ENCODE data around the gene ZYG11A.
A peak's percentile ranks its signal among the peaks of the same experiment; 100 is the strongest.
"Not testable (repeated sequence)": the region's sequence is repeated elsewhere in the genome, so short reads cannot be mapped to it uniquely, and the experiment has no call there.

The ZYG11A gene

DNA sequence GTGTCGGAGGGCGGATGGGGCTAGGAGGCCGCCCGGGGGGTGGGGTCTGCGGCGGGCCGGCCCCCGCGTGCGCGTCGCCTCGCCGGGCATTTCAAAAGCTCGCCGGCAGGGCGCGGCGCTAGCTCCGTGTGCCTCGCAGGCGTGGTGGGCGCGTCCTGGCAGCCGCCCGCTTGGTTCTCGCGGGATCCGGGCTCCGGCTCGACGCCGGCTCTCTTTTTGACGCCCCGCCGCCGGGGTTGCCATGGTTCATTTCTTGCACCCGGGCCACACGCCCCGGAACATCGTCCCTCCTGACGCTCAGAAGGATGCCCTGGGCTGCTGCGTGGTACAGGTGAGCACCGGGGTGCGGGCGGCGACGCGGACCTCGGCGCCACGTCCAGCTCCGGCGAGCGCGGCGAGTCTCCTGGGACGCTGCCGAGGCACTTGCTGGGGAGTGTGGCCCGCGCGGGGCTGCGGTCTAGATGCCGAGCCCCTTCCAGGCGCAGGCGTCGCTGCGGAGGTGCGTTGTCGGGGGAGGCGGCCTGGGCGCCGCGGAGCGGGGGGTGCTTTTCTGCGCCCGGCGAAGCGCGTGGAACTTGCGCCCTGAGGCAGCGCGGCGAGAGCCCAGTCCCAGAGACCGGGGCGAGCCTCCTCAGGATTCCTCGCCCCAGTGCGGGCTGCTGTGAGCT is at the start of gene ZYG11A:
Gene ZYG11A, plus strand, starts transcription at position 118 of the 668 bp plus-strand sequence. Its CDS starts 124 bp downstream, at position 242.
- peak; percentile 74 for DNase-seq

DNA sequence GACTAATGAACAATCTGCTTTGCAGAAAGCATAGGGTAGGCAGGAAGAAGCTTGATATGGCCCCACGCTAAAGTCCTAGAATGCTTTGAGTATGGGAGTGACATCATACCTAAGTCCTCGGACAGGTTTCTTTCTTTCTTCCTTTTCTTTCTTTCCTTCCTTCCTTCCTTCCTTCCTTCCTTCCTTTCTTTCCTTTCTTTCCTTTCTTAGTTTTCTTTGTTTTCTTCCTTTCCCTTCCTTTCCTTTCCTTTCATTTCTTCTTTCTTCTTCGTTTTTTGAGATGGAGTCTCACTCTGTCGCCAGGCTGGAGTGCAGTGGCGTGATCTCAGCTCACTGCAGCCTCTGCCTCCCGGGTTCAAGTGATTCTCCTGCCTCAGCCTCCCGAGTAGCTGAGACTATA is 48.8 kb upstream of the ZYG11A start:
- not testable (repeated sequence) for DNase-seq

DNA sequence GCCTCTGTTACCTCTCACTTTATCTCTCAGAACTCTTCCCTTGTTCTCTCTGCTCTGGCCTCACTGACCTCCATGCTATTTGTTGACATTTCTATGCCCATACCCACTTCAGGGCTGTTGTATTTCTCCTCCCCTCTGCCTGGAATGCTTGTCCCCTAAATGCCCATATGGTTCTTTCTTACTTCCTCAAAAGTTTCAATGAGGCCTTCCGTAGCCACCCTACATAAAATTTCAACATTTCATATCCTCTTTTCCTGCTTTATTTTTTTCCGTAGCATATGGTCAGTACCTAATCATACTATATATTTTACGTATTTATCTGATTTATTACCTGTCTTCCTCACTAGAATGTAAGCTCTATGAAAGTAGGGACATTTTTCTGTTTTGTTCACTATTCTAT is 47.1 kb upstream of the ZYG11A start:
- DNase-seq = no peak

DNA sequence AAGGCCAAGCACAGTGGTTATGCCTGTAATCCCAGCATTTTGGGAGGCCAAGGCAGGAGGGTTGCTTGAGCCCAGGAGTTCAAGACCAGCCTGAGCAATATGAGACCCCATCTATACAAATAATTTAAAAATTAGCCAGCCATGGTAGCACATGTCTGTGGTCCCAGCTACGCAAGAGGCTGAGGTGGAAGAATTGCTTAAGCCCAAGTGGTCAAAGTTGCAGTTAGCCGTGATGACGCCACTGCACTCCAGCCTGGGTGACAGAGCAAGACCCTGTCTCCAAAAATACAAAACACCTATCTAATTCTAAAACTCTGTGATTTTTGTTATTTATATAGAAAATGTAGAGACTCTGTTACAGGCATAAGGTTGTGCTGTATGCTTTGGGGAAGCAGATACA is 44.2 kb upstream of the ZYG11A start:
- no peak for DNase-seq

DNA sequence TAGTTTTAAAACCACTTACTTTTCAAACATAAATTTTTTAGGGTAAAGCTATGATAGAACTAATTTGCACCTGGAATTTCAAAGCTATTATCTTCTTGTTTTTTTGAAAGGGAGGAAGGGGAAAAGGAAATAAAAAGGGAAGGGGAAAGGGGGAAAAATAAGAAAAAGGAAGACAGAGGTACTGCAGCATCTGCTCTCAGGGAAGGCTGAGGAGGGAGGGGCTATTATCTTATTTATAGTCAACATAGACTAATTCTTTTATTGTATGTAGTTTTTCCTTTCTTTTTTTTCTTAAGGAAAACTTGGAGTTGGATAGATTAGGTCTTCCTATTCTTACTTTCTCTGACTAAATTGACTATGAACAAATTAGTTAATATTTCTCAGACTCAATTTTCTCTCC is 41.5 kb upstream of the ZYG11A start:
- DNase-seq = no peak

DNA sequence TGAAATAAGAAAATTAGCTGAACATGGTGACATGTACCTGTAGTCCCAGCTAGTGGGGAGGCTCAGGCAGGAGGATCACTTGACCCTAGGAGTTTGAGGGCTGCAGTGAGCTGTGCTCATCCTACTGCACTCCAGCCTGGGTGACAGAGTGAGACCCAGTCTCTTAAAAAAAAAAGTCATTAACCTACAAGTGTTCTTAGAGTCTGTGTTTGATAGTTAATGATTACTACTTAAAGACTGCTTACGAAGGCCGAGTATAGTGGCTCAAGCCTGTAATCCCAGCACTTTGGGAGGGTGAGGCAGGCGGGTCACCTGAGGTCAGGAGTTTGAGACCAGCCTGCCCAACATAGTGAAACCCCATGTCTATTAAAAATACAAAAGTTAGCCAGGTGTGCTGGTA is 38.5 kb upstream of the ZYG11A start:
- DNase-seq = not testable (repeated sequence)

DNA sequence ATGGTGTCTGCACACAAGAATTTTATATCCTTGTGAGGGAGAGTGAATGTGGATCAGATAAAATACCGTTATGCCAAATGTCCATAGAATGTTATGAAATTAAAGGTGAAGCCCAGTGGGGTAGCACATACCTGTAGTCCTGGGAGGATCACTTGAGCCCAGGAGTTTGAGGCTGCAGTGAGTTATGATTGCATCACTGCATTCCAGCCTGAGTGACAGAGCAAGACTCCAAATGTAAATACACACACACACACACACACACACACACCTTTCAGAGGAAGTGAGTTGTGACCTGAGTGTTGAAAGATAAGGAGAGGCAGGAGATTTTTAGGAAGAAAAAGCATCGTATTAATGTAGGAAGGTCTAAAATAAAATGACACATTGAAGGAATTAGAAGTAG is 28.1 kb upstream of the ZYG11A start:
- DNase-seq = no peak

DNA sequence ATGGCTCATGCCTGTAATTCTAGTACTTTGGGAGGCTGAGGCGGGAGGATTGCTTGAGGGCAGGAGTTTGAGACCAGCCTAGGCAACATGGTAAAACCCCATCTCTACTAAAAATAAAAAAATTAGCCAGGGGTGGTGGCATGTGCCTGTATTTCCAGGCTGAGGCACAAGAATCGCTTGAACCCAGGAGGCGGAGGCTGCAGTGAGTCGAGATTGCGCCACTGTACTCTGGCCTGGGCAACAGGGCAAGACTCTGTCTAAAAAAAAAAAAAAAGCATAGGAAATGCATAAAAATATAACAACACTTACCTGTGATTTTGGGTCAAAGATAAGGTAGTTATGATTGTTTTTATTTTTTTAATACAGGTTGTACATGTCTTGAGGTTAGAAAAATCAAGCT is 21.7 kb upstream of the ZYG11A start:
- not testable (repeated sequence) for DNase-seq

DNA sequence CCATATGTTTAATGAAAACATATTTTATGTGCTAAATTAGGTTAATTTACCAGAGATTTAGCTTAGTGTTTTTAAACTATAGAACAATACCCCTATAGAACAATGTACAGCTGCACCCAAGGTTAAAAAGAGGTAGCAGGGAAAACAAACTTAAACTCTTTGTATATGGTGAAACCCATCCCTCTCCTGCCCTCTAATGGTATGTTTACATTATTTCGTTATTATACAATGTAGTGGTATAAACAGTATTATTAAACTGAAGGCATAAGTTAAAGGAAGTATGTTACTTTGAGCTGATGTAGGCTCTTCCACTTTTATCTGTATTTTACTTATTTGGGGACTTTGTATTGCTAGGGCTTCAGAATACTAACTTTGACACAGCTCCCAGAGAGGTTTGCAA is 16.7 kb upstream of the ZYG11A start:
- no peak for DNase-seq

DNA sequence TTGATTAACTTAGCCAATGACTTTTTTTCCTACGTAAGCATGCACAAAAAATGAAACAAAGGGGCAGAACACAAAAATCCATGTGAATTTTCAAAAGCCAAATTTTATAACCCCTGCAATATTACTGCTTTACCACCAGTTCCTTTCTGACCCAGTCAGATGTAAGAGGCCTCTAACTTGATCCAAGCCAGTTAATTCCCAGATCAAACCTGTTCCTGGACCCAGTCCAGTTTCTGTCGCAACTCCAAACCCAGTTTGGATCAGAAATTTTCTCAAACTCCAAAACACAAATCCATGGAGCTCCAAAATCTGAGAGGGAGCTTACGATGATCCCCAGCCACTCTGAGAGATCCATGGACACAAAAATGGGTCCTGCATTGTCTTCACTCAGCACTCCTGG is 7.8 kb upstream of the ZYG11A start:
- no peak for DNase-seq

DNA sequence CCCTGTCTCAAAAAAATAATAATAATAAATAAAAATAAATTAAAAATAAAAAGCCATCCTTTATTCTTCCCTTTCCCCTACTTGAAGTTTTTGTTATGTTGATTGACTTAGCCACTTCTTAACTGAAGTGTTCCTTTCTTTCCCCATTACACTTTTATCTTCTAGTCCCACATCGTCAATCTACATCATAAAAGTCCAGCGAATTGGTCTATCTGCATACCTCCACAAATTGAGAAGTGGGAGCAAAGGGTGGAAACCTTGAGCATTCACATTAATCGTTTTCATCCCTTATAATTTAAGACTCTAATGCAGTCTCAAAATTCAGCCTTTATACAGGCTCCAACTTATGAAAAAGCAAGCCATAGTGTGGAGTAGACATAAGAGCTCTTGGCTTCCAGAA is 6.5 kb upstream of the ZYG11A start:
- DNase-seq = no peak

DNA sequence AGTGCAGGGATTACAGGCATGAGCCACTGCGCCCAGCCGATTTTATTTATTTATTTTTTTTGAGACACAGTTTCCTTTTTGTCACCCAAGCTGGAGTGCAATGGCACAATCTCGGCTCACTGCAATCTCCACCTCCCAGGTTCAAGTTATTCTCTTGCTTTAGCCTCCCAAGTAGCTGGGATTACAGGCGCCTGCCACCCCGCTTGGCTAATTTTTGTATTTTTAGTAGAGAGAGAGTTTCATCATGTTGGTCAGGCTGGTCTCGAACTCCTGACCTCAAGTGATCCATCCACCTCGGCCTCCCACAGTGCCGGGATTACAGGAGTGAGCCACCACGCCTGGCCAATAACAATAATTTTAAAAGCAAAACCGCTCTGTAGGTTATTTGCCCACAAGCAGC is 3.4 kb upstream of the ZYG11A start:
- not testable (repeated sequence) for DNase-seq

DNA sequence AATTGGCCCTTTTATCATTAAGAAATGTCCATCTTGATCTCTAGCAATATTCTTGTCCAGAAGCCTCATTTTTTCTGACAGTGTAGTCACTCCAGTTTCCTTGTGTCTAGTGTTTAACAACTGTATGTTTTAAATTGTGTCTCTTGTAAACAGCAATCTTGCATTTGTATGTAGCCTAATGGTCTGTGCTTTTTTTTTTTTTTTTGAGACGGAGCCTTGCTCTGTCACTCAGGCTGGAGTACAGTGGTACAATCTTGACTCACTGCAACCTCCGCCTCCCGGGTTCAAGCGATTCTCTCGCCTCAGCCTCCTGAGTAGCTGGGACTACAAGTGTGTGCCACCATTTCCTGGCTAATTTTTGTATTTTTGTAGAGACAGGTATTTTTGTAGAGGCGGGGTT is 2.6 kb downstream of the ZYG11A start:
- DNase-seq = not testable (repeated sequence)

DNA sequence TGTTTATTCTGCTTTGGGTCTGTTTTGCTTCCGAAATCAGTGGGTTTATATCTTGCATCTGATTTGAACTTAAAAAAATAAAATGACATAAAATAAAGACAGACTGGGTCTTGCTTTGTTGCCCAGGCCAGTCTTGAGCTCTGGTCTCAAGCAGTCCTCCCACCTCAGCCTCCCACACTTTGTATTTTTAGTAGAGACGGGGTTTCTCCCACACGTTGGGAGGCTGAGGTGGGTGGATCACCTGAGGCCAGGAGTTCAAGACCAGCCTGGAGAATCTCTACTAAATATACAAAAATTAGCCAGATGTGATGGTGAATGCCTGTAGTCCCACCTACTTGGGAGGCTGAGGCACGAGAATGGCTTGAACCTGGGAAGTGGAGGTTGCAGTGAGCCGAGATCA is 5.9 kb downstream of the ZYG11A start:
- DNase-seq = no peak

DNA sequence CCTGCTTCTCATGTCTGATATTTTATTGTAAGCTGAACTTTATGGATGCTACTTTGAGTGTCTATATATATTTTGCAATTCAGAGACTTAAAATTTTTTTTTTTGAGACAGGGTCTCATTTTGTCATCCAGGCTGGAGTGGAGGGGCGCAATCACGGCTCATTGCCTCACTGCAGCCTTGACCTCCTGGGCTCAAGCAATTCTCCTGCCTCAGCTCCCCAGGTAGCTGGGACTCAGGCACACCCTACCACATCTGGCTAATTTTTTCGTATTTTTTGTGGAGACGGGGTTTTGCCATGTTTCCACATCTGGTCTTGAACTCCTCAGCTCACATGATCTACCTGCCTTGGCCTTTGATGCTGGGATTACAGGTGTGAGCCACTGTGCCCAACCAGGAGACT is 8.4 kb downstream of the ZYG11A start:
- no peak for DNase-seq

DNA sequence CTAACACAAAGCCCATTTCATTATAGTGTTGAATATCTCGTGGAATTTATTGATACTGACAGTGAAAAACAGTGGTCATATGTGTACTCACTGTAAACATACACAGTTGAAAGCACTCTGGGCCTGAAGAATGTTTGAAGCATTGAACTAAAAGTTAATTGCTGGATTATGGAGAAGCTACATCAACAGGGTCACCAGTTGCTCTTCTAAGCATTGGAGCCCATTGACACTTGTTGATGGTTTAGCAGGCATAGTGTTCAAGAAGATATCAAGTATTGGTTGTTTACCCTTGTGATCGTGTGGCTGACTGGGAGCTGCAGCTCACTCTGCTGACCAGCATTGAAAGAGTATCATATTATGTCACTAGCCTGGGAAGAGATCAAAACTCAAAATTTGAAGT is 10.3 kb downstream of the ZYG11A start:
- DNase-seq = no peak

DNA sequence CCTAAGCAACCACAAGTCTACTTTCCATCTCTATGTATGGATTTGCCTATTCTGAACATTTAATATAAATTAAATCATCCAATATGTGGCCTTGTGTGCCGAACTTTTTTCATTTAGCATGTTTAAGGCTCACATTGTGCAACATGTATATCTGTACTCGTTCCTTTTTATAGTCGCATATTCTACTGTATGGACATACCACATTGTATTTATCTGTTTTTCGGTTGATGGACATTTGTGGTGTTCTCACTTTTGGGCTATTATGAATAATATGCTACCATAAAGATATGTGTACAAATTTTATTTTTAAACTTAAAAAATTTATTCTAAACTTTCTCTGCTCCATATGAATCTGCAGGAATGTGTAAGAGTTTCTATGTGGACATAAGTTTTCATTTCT is 13.0 kb downstream of the ZYG11A start:
- no peak for DNase-seq

DNA sequence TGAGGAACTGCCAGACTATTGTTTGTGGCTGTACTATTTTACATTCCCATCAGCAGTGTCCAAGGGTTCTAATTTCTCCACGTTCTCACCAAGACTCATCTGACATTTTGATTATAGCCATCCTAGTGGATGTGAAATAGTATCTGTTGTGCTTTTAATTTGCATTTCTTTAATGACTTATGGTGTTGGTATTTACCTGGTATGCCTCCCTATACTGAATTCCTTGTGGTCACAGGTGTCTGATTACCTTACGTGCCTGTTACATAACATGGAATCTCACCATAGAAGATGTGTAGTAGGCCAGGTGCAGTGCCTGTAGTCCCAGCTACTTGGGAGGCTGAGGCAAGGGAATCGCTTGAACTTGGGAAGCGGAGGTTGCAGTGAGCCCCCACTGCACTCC is 13.5 kb downstream of the ZYG11A start:
- no peak for DNase-seq

DNA sequence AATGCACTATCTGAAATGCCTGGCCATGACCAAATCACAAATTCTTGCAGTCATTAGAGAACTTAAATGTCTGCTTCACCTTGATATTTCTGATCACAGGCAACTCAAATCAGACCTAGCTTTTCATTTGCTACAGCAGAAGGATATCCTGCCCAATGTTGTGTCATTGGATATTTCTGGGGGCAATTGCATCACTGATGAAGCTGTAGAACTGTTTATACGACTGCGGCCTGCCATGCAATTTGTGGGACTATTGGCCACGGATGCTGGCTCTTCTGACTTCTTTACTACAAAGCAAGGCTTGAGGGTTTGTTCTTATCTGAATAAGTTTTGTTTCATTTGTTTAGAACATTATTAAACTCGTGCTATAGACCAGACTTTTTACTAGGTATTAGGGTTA is 14.9 kb downstream of the ZYG11A start:
- no peak for DNase-seq

DNA sequence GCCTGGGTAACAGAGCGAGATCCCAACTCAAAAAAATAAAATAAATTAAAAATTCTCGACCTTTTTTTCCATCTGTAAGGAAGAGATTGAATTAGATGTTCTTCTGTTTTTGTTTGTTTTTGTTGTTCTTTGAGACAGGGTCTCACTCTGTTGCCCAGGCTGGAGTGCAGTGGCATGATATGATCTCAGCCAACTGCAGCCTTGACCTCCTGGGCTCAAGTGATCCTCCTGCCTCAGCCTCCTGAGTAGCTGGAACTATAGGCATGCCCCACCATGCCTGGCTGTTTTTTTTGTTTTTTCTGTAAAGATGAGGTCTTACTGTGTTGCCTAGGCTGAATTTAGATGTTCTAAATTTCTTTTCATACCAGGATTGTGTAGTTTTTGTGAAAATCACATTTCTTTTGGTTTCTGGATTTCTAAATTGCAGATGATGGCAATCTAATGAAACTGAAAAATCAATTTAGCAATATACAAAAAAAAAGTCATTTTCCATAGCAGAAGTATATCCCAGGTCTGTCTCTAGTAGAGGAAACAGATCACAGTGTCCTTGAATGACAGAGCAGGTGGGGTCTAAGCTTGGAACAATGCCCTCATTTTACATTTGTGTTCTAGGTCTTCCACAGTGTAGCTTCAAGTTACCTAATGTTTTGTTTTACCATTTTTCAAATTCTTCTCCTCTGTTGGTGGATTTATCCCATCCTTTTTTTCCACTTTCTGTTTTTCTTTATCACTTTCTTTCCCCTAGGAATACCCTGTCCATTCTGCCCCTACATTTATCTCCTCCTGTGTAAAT is 20.3 kb downstream of the ZYG11A start:
- DNase-seq = no peak

DNA sequence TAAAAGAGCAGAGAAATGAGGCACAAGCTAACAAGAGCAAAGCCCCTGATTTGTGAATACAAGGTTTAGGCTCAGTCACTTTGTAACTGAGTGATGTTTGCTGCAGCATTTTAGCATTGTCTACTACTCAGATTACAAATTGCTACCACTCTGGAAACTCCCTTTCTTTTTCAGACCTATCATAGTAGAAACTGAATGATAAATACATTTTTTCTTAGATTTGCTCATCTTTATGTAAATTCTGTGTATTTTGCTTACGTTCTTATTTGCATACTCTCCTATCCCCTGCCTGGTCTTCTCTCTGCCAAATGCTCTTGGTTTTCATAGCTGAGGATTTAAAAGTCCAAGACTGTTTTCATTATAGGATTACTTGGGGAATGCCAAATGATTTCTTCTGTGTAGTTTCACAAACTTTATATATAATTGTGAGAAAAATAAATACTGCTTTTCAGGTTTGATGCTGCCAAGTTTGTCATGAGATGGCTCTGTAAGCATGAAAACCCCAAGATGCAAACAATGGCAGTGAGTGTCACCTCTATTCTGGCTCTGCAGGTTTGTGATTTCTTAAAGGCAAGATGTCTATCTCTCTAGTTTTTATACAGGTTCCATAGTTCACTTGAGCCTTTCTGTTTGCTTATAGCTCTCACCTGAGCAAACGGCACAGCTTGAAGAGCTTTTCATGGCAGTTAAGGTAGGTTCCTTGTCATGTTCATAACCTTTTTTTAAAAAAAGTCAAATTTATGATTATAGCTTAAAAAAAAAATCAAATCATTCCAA is 24.7 kb downstream of the ZYG11A start:
- no peak for DNase-seq

DNA sequence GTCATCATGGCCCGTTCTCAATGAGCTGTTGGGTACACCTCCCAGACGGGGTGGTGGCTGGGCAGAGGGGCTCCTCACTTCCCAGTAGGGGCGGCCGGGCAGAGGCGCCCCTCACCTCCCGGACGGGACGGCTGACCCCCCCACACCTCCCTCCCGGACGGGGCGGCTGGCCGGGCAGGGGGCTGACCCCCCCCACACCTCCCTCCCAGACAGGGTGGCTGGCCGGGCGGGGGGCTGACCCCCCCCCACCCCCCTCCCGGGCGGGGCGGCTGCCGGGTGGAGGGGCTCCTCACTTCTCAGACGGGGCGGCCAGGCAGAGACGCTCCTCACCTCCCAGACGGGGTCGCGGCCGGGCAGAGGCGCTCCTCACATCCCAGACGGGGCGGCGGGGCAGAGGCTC is 27.2 kb downstream of the ZYG11A start:
- not testable (repeated sequence) for DNase-seq

DNA sequence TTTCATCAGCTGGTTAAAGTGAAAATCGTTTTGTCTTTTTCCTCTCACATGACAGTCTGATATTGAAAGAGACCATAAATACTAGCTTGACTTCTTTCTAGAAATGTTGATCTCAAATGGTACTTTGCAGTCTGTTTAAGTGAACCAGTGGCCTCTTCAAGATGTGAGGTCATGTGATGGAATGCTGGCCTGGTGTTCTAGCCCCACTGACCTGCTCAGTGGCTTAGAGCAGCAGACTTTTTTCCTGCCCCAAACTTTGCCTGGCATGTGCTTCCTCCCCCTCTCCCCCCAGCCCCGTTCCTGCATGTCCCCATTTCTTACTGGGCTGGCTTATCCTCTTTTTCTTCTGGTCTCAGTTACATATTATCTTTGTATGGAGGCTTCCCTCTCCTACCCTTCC is 34.3 kb downstream of the ZYG11A start:
- no peak for DNase-seq

DNA sequence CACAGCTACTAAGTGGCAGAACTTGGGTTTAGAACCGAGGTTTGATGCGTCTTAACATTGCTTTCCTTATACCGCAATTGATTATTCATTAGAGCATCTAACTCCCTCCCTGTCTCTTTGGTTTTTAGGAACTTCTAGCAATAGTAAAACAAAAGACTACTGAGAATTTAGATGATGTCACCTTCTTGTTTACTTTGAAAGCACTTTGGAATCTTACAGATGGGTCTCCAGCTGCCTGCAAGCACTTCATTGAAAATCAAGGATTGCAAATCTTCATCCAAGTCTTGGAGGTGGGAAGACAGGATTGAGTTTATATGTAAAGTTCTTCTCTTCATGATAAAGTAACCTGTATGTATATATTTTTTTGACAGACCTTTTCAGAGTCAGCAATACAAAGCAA is 35.0 kb downstream of the ZYG11A start:
- DNase-seq = no peak
